H1 (cell line): ENCODE data around the gene PHRF1. TPM values are rescaled to one million over a fixed set of nuclear protein-coding genes. Genes with fewer than 3 reads are reported as not detected.

Experiments
- BRCA1 ChIP-seq: IDR thresholded peaks from 2 replicates; pipeline ENCODE4 v1.6.1; 2012; ENCODE audit warnings: low read depth, low read length, improper control_type of control experiment
- CBX5 ChIP-seq: fragments of 300-800, 300-1000 bp; sonication (generic); IDR thresholded peaks from 2 replicates; pipeline ENCODE4 v1.7.1; 2016; ENCODE audit warnings: antibody characterized with exemption, low read length, low read depth
- HDAC6 ChIP-seq: IDR thresholded peaks from one replicate; pipeline ENCODE4 v1.7.1; 2012; ENCODE audit warnings: low read depth, mild to moderate bottlenecking, inconsistent platforms, low read length, moderate library complexity
- POU5F1 ChIP-seq: IDR thresholded peaks from 2 replicates; pipeline ENCODE4 v1.6.1; 2011; ENCODE audit warnings: low read depth, mild to moderate bottlenecking, low read length, moderate library complexity
- RNF2 ChIP-seq: fragments of 200-900, 300-1000 bp; sonication (generic); IDR thresholded peaks from 2 replicates; pipeline ENCODE4 v1.7.1; 2016; ENCODE audit warnings: borderline replicate concordance, low read depth, mild to moderate bottlenecking, antibody characterized with exemption, low read length; ENCODE audit not compliant: poor library complexity, severe bottlenecking; ENCODE audit errors: missing control alignments
- SAP30 ChIP-seq: fragments of 300-600 bp; sonication (generic); IDR thresholded peaks from 2 replicates; pipeline ENCODE4 v1.7.1; 2012; ENCODE audit warnings: low read length, moderate library complexity, mild to moderate bottlenecking, inconsistent platforms; ENCODE audit not compliant: insufficient read depth, insufficient replicate concordance
- TAF7 ChIP-seq: optimal IDR thresholded peaks from 2 replicates; pipeline ENCODE3; 2011; ENCODE audit warnings: low read depth, mild to moderate bottlenecking, inconsistent platforms, low read length, moderate library complexity, borderline replicate concordance
- polyA plus RNA-seq, 7 experiments: library from polyadenylated mRNA; depleted of rRNA in 3 of 7; stranded (reverse) in 5 of 7; unstranded in 2 of 7; fragments of >200 nt in 5 of 7; fragments of 200-250 nt in 2 of 7; gene quantifications; 1 replicate in 5 of 7; 2 replicates in 1 of 7; 4 replicates in 1 of 7; pipeline versions ENCODE4 v1.2.1 to v1.2.3, GENCODE V29; 2011 to 2013; ENCODE audit warnings: missing spikeins in 2 of 7, mixed read lengths in 2 of 7
- total RNA-seq: library from RNA; stranded (reverse); fragmentation: NEBNext Ultra II Directional; extraction: Animal tissue kit (Norgen Biotek cat#: 25700); gene quantifications from 2 replicates; pipeline ENCODE4 v1.2.1, GENCODE V29; 2021

Gene PHRF1
- total and polyA plus RNA-seq, 2 of the 8 experiments (the other 6 are each of a cell fraction or from before 2014, with no cell fraction given), result 13.4 to 37.3 TPM

DNA sequence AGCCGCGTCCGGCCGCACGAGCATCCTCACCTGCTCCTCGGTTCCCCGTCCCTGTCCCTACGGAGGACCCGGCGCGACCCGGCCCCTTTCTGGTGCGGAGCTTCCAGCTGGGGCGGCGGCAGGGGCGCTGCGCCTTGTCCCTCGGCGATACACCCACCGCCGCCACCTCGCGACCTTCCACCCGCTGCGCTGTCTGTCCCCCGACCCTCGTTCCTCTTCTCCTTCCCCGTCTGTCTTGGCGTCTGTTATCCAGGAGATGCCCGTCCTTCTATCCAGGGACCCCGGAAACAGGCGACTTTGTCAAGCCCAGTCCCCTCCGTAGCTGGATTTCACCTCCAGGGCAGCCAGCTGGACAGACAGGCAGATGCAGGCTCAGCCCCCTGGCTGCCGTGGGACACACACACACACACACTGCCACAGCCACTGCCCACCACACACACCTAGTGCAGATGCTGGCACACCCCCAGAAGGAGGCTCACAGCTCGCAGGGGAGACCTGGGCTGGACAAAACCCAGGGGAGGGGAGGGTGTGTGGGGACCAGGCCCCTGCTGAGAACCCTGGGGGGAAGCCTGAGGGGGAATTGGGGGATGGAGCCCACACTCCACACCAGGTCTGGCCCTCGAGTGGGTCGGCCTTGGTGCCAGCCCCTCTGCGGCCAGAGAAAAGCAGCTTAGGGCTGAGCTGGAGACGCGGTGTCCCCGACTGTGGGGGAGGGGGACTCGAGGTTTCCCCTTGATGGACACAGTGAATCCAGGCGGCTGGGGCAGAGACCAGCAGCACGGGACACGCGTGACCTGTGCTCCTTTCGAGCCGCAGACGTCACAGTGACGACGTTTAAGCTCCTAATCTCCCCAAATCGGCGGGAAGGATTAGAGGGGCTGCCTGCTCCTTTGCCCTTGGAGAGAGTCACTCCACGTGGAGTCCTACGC is 61.6 kb downstream of the PHRF1 start (continued):
- TF ChIP-seq HDAC6 (no peak), POU5F1 (no peak), TAF7 (no peak), CBX5 (no peak), RNF2 (peak; percentile 34), BRCA1 (no peak), SAP30 (no peak)
- TF ChIP-seq, all 59 proteins: peak for 8
